ENCODE results near the gene PTGFR.

DNA sequence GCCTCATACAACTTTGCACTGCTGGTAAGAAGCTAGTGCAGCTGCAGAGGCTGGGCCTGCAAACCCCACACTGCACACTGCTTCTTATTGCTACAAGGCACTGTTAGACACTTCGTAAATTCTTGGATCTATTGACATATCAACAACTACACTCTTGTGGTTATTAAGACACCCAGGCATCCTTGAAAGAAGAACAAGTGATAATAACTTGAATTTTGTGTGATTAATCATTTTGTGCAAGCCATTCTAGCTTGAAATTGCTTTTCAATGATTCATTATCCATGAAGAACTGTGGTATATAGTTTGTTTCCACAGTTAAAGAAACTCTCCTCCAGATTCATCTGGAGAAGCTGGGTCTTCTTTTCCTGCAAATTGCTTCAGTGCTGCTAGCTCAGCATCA lies 95.8 kb downstream of the PTGFR start:
- TF ChIP-seq, protein P1, sequence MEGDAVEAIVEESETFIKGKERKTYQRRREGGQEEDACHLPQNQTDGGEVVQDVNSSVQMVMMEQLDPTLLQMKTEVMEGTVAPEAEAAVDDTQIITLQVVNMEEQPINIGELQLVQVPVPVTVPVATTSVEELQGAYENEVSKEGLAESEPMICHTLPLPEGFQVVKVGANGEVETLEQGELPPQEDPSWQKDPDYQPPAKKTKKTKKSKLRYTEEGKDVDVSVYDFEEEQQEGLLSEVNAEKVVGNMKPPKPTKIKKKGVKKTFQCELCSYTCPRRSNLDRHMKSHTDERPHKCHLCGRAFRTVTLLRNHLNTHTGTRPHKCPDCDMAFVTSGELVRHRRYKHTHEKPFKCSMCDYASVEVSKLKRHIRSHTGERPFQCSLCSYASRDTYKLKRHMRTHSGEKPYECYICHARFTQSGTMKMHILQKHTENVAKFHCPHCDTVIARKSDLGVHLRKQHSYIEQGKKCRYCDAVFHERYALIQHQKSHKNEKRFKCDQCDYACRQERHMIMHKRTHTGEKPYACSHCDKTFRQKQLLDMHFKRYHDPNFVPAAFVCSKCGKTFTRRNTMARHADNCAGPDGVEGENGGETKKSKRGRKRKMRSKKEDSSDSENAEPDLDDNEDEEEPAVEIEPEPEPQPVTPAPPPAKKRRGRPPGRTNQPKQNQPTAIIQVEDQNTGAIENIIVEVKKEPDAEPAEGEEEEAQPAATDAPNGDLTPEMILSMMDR (IDR thresholded peaks at IDR 0.05): no peak
- no peak for TF ChIP-seq POLR2A (IDR thresholded peaks at IDR 0.05)
